B cell (primary cell): ENCODE measurements around the gene LCMT2. TPM values are rescaled to one million over a fixed set of nuclear protein-coding genes. Genes with fewer than 3 reads are reported as not detected.

Experiments
- ATAC-seq: fragments of 200-7000 bp; cut with Tn5 transposase; one replicate; pipeline ENCODE4 v1.10.0; 2021; ENCODE audit warnings: low read depth, mild to moderate bottlenecking, moderate number of reproducible peaks, moderate library complexity
- CTCF ChIA-PET: fragments of 350-600 bp; sonication (Branson Sonifier 250); formaldehyde crosslinking; loops from one replicate; lab custom pipeline; 2021; ENCODE audit warnings: antibody characterized with exemption, inconsistent platforms; lab: Charles Lee
- POLR2A ChIA-PET: fragments of 350-600 bp; sonication (Branson Sonifier 250); formaldehyde crosslinking; loops from one replicate; lab custom pipeline; 2021; ENCODE audit warnings: antibody characterized with exemption; lab: Charles Lee
- DNase-seq: peaks from one replicate; pipeline ENCODE4 v3.0.0; 2013
- H2AFZ ChIP-seq: 2 replicates; pipeline ENCODE4 v1.6.1; 2012; ENCODE audit warnings: mild to moderate bottlenecking, low read depth, low read length; ENCODE audit not compliant: insufficient read depth, poor library complexity, severe bottlenecking
- H3K27ac ChIP-seq, 2 donors: 1 replicate in 1 of 2; 2 replicates in 1 of 2; pipeline ENCODE4 v1.5.1; 2012 to 2013; ENCODE audit warnings: low read length in 2 of 2, mild to moderate bottlenecking in 2 of 2, moderate library complexity in 1 of 2
- H3K27me3 ChIP-seq, 4 experiments: fragments of 200-600 bp in 1 of 4; sonication (generic) in 1 of 4; replicated peaks in 1 of 4; 1 replicate in 2 of 4; 2 replicates in 2 of 4; pipeline versions ENCODE4 v1.6.1 to v1.7.0; 2013 to 2016; ENCODE audit warnings: low read length in 3 of 4, mild to moderate bottlenecking in 2 of 4, mixed read lengths in 1 of 4, moderate library complexity in 1 of 4; ENCODE audit not compliant: insufficient read depth in 4 of 4, control insufficient read depth in 3 of 4; ENCODE audit errors: control extremely low read depth in 1 of 4
- H3K36me3 ChIP-seq, 2 experiments: replicated peaks in 1 of 2; 1 replicate in 1 of 2; 2 replicates in 1 of 2; pipeline versions ENCODE4 v1.6.1 to v1.7.1; 2013; ENCODE audit warnings: low read length in 1 of 2; ENCODE audit not compliant: insufficient read depth in 2 of 2, control insufficient read depth in 1 of 2; ENCODE audit errors: control extremely low read depth in 1 of 2, extremely low read depth in 1 of 2
- H3K4me1 ChIP-seq, 2 donors: fragments of 200-600 bp in 1 of 2; sonication (generic) in 1 of 2; 1 replicate in 1 of 2; 2 replicates in 1 of 2; pipeline versions ENCODE4 v1.5.1 to v1.6.1; 2013 to 2017; ENCODE audit warnings: low read length in 2 of 2; ENCODE audit not compliant: control insufficient read depth in 2 of 2, insufficient read depth in 2 of 2
- H3K4me2 ChIP-seq: replicated peaks from 2 replicates; pipeline ENCODE3; 2012; ENCODE audit warnings: mild to moderate bottlenecking, low read depth, low read length; ENCODE audit not compliant: poor library complexity, severe bottlenecking
- H3K4me3 ChIP-seq, 5 experiments: fragments of 200-600 bp in 1 of 5; sonication (generic) in 1 of 5; 1 replicate in 3 of 5; 2 replicates in 2 of 5; pipeline versions ENCODE4 v1.5.1 to v1.7.0; 2011 to 2016; ENCODE audit warnings: low read length in 4 of 5, mild to moderate bottlenecking in 4 of 5, low read depth in 2 of 5, control low read depth in 1 of 5, moderate library complexity in 1 of 5; ENCODE audit not compliant: insufficient read depth in 1 of 5; ENCODE audit errors: control extremely low read depth in 1 of 5, extremely low read depth in 1 of 5
- H3K79me2 ChIP-seq: fragments of 200-600 bp; sonication (generic); one replicate; pipeline ENCODE4 v1.6.0; 2016; ENCODE audit warnings: low read length; ENCODE audit not compliant: control insufficient read depth, insufficient read depth
- H3K9ac ChIP-seq: fragments of 200-600 bp; sonication (generic); 2 replicates; pipeline ENCODE4 v1.6.1; 2017; ENCODE audit warnings: mild to moderate bottlenecking, low read length, moderate library complexity
- H3K9me3 ChIP-seq, 3 donors: one replicate each; pipeline versions ENCODE4 v1.6.1 to v1.7.1; 2013; ENCODE audit warnings: low read length in 2 of 3; ENCODE audit not compliant: control insufficient read depth in 2 of 3, insufficient read depth in 1 of 3; ENCODE audit errors: control extremely low read depth in 1 of 3
- H4K20me1 ChIP-seq: 2 replicates; pipeline ENCODE4 v1.6.0; 2012; ENCODE audit warnings: mild to moderate bottlenecking, low read length; ENCODE audit not compliant: insufficient read depth, control insufficient read depth, poor library complexity, severe bottlenecking
- H3K27ac Mint-ChIP-seq: one replicate; pipeline ENCODE4 v1.8.0; 2021; ENCODE audit warnings: mixed read lengths
- H3K27me3 Mint-ChIP-seq: one replicate; pipeline ENCODE4 v1.8.0; 2021; ENCODE audit warnings: mixed read lengths
- H3K4me1 Mint-ChIP-seq: one replicate; pipeline ENCODE4 v1.8.0; 2021; ENCODE audit warnings: mixed read lengths
- H3K4me3 Mint-ChIP-seq: one replicate; pipeline ENCODE4 v1.8.0; 2021; ENCODE audit warnings: mixed read lengths
- H3K9me3 Mint-ChIP-seq: one replicate; pipeline ENCODE4 v1.8.0; 2022; ENCODE audit warnings: mixed read lengths; ENCODE audit not compliant: insufficient read depth
- EZH2 ChIP-seq: IDR thresholded peaks from 2 replicates; pipeline ENCODE4 v1.6.1; 2012; ENCODE audit warnings: borderline replicate concordance, low read depth, mild to moderate bottlenecking, moderate library complexity, low read length; ENCODE audit not compliant: insufficient read depth, poor library complexity, severe bottlenecking
- WGBS: methylation state at CpG from one replicate; pipeline ENCODE4 v1.1.5; 2013; ENCODE audit warnings: missing lambda C conversion rate; ENCODE audit not compliant: insufficient coverage; 5-methylcytosine and 5-hydroxymethylcytosine counted together
- intact Hi-C: fragments of 100-400 bp; cut with micrococcal nuclease; formaldehyde crosslinking; loops from one replicate; pipeline ENCODE4 v1.10.0; 2022
- polyA plus RNA-seq: library from polyadenylated mRNA; depleted of rRNA; stranded (reverse); fragments of >200 nt; gene quantifications from 2 replicates; pipeline ENCODE4 v1.2.3, GENCODE V29; 2012
- total RNA-seq, 2 donors: library from RNA; stranded (reverse); fragments of 120-200 nt in 1 of 2; gene quantifications; 1 replicate in 1 of 2; 2 replicates in 1 of 2; pipeline versions ENCODE4 v1.2.3 to v1.2.4, GENCODE V29; 2013 to 2022
- TF ChIP-seq, protein P1 (sequence below): fragments of 200-600 bp; IDR thresholded peaks from one replicate; pipeline ENCODE4 v1.8.0; 2022; ENCODE audit warnings: antibody characterized with exemption, mild to moderate bottlenecking

LCMT2 gene
- total and polyA plus RNA-seq, 2 donors (not counting 1 experiment from before 2014, with no cell fraction given) = 7.5 to 12.8 TPM

DNA sequence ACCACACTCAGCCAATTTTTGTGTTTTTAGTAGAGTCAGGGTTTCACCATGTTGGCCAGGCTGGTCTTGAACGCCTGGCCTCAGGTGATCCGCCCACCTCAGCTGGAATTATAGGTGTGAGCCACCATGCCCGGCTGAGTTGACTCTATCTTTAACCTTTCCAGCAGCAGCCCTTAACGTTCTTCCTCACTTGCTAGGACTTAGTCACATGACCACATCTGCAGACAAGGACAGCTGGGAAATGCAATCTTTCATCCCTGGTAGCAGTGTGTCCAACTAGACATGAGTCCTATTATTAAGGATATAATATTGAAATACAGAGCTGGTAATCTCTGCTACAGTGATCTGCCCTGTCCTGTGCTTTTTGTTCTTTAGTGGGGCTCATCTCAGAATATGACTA, 18.0 kb downstream of the LCMT2 start:
- intact Hi-C loops = no loop called here
- ATAC-seq (no peak), DNase-seq (no peak)
- no peak overlapping the region for H3K4me3 Mint-ChIP-seq
- H3K27ac Mint-ChIP-seq = no peak overlapping the region
- ChIA-PET CTCF (interaction anchor here (1.0 kb wide), 1 partner anchor 27 kb away, joined by 3 read pairs; no protein-coding TSS in a partner anchor), POLR2A (no interaction called here)
- H3K4me1 ChIP-seq = no peaks in the 10 kb centered on the region
- H3K4me3 ChIP-seq = no peak overlapping the region
- WGBS = 87% methylated on average over 3 of the region's 4 CpGs
- no peak overlapping the region for H3K4me2 ChIP-seq
- no peak overlapping the region for H3K9ac ChIP-seq
- no peaks in the 10 kb centered on the region for H3K9me3 ChIP-seq
- no peak overlapping the region for H2AFZ ChIP-seq
- H3K27ac ChIP-seq = no peak overlapping the region
- TF ChIP-seq, protein P1, sequence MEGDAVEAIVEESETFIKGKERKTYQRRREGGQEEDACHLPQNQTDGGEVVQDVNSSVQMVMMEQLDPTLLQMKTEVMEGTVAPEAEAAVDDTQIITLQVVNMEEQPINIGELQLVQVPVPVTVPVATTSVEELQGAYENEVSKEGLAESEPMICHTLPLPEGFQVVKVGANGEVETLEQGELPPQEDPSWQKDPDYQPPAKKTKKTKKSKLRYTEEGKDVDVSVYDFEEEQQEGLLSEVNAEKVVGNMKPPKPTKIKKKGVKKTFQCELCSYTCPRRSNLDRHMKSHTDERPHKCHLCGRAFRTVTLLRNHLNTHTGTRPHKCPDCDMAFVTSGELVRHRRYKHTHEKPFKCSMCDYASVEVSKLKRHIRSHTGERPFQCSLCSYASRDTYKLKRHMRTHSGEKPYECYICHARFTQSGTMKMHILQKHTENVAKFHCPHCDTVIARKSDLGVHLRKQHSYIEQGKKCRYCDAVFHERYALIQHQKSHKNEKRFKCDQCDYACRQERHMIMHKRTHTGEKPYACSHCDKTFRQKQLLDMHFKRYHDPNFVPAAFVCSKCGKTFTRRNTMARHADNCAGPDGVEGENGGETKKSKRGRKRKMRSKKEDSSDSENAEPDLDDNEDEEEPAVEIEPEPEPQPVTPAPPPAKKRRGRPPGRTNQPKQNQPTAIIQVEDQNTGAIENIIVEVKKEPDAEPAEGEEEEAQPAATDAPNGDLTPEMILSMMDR = no peak
- TF ChIP-seq EZH2 = no peak
- H3K27me3 Mint-ChIP-seq = peaks cover 61% of the 10 kb centered on the region
- no peaks in the 10 kb centered on the region for H3K79me2 ChIP-seq
- no peaks in the 10 kb centered on the region for H3K9me3 Mint-ChIP-seq
- no peaks in the 10 kb centered on the region for H3K36me3 ChIP-seq
- H3K4me1 Mint-ChIP-seq = no peaks in the 10 kb centered on the region
- H3K27me3 ChIP-seq = peaks cover 0 to 27% (median 9%) of the 10 kb centered on the region in 4 experiments
- no peaks in the 10 kb centered on the region for H4K20me1 ChIP-seq

DNA sequence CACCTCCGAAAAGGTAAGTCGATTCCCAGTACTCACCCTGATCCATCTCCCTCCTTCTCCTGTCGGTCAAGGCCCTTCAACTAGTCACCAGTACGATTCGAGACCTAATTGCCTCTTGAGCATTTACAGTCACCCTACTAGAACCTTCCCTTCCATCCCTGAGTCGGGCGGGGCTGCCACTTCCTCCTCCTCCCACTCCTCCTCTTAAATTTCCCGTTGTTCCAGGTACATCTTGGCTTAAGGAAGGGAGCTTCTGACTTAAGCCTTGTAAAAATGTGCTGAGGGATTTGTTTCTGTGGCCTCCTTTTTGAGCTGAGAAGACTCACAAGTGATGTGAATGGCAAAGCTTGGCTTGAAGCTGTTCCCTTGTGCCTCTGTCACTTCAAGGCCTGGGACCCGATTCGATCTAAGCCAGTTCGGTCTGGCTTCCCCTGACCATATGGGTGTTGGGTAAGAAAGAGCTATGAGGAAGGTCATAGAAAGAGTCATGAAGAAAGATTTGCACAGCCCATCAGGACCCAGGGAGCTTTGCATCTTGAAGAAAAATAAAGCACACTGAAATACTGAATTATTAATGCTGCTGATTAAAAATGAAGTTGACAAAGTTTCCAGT, 28.1 kb downstream of the LCMT2 start, which contains the start of gene TGM7:
Gene TGM7, minus strand, starts transcription at position 51 of the 613 bp plus-strand sequence.
- H3K27ac ChIP-seq = no peak within 1 kb of the TSS
- no peaks in the 10 kb centered on the region for H3K36me3 ChIP-seq
- no peaks in the 10 kb centered on the region for H3K9me3 ChIP-seq
- POLR2A ChIA-PET = no interaction called here
- no peak within 1 kb of the TSS for H3K4me2 ChIP-seq
- Mint-ChIP-seq H3K4me3 (no peak within 1 kb of the TSS), H3K9me3 (no peaks in the 10 kb centered on the region), H3K4me1 (no peaks in the 10 kb centered on the region), H3K27me3 (peaks cover 43% of the 10 kb centered on the region), H3K27ac (no peak within 1 kb of the TSS)
- no peak within 1 kb of the TSS for H3K4me3 ChIP-seq
- no peak for DNase-seq
- intact Hi-C loops = no loop called here
- no peaks in the 10 kb centered on the region for H3K79me2 ChIP-seq
- no peak within 1 kb of the TSS for H3K9ac ChIP-seq
- 93% methylated on average over 8 of the region's 11 CpGs for WGBS
- CTCF ChIA-PET = interaction anchor here (0.6 to 3.4 kb wide), 3 partner anchors 17 to 77 kb away, joined by 3 to 10 read pairs (median 5); no protein-coding TSS in a partner anchor
- TF ChIP-seq EZH2 = no peak
- TF ChIP-seq, protein P1 = no peak
- no peaks in the 10 kb centered on the region for H4K20me1 ChIP-seq
- no peak within 1 kb of the TSS for H2AFZ ChIP-seq
- no peak for ATAC-seq
- no peaks in the 10 kb centered on the region for H3K4me1 ChIP-seq
- H3K27me3 ChIP-seq = peaks cover 0 to 13% (median 4%) of the 10 kb centered on the region in 4 experiments
